ENCODE results near the gene COL18A1. TPM values are rescaled to one million over a fixed set of nuclear protein-coding genes. Genes with fewer than 3 reads are reported as not detected.
A peak's percentile ranks its signal among the peaks of the same experiment; 100 is the strongest.
"Not testable (repeated sequence)": the region's sequence is repeated elsewhere in the genome, so short reads cannot be mapped to it uniquely, and the experiment has no call there.

The COL18A1 gene
- total RNA-seq, 1 donor from 2014 or later, result 499 TPM

DNA sequence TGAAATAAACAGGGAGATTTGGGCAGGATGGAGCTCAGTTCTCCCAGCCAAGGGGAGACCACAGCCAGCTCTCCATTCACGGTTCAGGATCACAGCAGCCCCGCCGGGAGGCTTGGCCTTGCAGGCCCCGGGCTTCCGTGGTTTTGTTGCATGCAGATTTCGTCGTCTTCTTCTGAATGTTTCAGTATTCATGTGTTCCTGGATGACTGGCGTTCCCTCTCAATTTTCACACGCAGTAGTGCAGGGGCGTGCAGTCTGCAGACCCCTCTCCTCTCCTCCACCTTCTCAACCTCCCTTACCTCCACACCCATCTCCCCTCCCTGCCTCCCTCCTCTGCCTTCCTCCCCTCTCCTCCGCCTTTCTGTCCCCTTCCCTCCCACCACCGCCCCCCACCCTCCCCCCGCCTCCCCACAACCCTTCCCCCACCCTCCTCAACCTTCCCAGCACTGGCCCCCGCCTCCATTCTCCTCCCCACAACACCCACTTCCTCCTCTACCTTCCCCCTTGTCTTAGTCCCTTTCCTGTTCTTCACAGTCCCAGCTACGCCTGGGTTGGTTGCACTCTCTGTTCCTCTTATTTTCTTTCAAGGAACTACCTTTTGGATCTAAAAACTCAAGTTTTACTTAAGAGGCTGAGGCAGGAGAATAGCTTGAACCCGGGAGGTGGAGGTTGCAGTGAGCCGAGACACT, 145.7 kb downstream of the COL18A1 start:
- ATAC-seq, result no peak
- DNase-seq (ENCODE audit: low spot score), result no peak

DNA sequence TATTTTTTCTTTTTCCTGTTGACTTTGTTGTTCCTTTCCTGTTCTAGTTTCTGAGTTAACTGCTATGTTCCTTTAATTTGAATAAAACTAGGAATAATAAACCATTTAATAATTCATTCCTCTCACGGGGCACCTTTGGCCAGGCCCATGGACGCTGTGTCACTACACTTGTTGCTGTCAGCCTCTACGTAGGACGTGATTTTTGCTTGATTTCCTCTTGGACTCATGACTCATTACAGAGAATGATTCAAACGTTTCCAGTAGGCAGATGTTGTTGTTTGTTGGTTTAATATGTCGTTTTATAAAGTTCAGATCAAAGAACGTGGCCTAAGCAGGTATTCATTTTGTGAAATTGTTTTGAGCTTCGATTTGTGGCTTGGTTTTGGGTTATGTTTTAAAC, 146.4 kb downstream of the COL18A1 start:
- no peak for ATAC-seq
- no peak for DNase-seq (ENCODE audit: low spot score)

DNA sequence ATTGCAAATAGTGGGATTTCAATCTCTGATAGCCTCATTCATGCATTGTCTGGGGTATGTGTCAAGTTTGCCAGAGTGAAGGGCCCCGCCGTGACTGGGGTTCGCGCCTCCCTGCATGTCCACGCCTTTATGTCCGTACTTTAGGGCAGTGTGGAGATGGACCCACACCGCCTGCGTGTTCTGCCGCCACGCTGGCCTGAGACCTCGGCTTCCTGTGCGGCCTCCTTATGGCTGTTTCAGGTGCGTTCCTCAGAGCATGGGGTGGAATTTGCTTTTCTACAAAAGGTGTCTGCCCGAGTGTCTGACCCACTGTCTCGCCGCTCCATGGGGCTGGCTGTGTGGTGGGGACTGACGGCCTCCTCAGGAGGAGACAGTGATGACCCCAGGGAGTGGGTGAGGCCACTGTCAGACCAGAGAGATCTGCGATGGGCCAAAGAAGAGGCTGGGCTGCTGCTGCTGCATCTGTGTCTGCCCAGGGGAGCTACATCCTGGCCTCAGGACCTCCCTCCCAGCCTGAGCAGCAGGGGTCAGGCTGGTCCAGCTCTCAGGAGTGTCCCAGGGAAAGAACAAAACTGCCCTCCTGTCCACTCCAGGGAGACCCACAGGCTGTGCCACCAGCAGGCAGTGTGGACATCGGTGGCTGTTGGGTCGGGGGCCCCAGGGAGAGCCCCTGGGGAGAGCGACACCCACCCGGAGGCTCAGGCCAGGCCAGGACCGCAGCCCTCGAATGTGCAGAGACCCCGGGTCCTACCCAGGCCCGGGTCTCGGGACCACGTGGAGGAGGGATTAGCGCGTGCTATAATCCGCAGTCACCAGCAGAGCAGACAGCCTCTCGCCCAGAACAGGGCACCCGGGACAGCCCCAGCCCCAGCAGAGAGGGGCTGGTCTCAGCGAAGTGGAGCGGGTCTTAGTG, 147.1 kb downstream of the COL18A1 start:
- no peak for ATAC-seq
- DNase-seq (ENCODE audit: low spot score), result no peak

DNA sequence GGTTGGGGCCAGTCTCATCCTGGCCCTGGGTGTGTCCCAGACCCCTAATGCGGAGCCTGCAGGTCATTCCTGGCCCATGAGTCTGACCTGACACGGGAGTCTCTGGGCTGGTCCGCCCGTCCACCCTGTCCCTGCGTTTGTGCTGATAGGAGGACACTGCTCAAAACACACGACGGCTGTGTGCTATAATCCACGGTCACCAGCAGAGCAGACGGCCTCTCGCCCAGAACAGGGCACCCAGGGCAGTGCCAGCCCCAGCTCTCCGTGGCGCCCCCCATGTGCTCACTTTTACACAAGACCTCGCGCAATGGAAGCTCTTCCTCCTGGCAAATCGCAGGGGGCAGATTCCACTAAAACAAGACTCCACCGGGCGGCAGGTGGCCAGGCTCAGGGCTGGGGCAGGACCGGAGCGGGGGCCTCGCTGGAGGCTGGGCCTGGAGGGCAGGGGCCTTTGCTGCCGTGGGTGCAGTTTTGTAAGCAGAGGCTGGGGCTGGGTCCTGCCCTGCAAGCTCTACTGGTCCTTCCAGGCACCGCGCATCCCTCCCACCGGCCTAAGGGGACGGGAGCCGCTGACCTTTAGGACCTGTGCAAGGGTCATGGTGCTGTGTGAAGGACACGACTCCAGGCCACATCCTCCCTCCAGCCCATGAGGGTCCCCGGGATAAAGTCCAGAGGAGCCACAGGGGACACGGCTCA, 147.9 kb downstream of the COL18A1 start:
- ATAC-seq (no peak), DNase-seq (ENCODE audit: low spot score) (no peak)

DNA sequence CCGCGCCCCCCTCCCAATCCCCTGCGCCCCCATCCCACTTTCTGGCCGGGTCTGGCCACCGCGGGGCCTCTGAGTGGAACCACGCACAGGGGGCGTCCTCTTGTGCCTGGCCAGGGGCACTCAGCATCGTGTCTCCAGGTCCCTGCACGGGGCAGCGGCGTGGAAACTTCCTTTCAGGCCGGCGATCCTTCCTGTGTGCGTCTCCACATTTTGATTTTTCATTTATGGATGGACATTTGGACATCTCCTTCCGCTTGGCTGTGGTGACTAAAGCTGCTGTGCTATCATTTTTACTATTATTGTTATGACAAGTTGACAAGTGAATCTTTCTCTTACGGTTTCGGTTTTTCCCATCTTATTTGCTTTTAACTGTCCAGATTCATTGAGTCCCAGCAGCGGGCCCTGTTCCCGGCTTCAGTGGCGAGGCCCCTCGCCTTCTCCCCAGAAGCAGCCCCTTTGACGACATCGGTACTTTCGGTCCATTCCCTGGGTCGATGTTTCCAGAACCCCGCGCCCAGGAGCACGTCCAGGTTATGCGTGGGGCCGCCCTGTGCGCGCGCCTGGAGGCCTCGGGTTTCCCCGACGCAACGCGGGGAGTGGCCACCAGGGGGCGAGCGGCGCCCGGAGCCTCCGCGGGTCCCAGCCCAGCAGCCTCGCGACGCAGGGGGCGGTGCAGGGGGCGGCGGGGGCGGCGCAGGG, 149.7 kb downstream of the COL18A1 start:
- ATAC-seq (peak; percentile 76), DNase-seq (ENCODE audit: low spot score) (peak; percentile 94)

DNA sequence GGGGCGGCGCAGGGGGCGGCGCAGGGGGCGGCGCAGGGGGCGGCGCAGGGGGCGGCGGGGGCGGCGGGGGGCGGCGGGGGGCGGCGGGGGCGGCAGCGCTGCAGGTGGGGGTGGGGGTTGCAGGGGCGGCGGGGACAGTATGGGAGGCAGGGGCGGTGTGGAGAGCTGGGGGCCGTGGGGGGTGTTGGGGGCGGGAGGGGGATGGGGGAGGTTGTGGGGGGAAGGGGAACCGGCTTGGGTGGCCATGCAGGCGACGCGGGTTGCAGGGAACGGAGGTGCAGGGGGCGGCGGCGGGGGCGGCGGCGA, 150.2 kb downstream of the COL18A1 start:
- no peak for ATAC-seq
- no peak for DNase-seq (ENCODE audit: low spot score)

DNA sequence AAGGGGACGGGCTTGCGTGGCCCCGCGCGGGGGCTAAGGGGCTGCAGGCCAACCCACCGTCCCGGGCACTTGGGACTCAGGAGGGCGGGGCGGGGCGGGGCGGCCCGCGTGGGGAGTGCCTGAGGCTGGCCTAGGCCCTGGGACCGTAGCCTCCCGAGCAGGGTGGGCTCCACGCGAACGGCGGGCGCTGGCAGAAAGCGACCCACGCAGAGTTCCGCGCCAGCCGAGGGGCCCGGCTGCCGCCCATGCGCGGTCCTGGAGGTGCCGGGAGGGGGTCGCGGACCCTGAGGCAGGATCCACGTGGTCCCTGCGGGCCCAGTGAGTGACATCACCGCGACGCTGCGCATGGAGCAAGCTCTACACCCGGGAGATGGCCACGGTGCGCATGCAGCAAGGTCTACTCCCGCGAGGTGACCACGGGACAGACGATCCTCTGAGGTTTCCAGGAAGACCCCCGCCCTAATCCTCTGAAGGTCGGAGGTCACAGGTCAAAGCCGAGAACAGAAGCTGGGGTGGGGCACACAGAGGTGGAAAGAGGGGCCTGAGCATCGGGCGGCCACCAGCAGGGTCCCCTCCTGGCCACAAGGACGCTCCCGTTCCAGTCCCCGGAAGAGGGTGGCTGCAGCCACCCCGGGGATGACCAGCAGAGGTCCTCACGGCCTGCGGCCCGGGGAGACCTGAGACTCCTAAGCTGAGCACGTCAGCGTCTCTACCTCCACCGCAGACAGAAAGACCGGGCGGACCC, 150.8 kb downstream of the COL18A1 start:
- DNase-seq (ENCODE audit: low spot score), result peak; percentile 88
- peak; percentile 81 for ATAC-seq

DNA sequence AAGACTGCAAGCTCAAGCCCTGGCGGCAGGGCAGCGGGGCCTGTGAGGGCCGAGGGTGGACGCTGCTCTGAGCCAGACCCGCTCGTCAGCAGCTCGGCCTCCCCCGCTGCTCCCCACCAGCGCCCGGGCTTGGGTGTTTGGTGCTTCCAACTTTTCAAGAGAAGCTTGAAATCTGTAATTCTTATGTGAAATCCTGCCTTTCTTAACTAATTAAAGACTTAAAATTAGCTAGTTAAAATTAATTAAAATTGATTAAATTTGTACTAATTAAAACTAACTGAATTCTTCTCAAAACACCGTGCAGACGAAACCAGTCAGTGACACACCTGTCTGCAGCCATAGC, 151.3 kb downstream of the COL18A1 start:
- ATAC-seq, result no peak
- no peak for DNase-seq (ENCODE audit: low spot score)

DNA sequence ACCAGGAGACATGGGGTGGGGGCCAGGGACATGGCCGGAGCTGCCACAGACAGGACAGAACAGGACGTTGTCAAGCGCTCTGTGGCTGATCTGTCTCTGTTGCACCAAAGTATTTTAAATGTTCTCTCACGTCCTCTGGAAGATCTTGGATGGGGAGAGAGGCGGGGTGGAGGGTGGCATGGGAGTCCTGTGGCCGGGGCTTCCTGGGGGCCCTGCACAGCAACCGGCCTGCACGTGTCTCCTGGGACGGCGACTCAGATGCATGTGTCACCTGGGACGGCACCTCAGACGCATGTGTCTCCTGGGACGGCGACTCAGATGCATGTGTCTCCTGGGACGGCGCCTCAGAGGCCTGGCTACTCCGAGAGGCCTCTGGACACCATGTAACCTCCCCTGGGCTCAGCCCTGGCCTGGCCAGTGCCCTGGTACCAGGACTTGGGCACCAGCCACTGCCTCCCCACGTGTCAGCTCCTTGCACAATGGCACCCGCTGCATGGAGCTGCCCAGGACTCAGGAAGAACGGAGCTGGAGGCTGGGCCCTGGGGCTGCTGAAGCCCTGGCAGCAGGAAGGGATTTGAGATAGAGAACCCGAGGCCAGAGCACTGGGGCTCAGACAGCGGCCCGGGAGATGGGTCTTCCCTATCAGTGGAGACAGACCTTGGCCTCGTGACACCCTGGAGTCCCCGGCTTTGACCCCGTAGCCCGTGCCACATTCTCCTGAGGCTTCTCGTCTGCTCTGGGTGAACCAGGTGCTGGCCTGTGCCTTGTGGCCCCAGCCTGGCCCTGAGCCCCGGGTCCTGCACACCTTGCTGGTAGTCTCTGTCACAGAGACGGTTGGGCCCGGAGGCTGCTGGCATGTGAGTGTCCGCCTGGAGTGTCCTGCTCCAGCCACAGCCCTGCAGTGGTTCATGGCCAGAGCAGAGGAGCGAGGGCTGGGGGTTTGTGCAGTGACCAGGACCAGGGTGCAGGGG, 152.0 kb downstream of the COL18A1 start:
- DNase-seq (ENCODE audit: low spot score) (peak; percentile 92), ATAC-seq (peak; percentile 65)

DNA sequence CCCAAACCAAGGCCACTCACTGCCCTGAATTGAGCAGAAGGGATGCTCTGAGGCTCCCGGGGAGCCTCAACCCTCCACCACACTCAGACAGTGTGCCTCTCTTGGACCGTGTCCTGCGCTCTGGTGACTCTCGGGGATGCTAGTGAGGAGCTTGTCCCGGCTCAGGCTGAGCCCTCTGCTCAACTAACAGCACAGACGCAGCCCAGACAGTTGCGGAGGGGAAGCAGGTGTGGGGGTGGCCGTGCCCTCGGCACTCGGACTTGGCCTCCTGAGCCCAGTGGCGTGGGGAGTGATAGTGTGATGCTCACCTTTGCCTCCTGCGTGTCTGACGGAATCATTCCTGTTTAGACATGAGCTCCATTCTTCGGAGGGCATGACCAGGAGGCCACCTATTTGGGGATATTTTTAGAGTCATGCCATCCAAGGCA, 152.7 kb downstream of the COL18A1 start:
- no peak for ATAC-seq

DNA sequence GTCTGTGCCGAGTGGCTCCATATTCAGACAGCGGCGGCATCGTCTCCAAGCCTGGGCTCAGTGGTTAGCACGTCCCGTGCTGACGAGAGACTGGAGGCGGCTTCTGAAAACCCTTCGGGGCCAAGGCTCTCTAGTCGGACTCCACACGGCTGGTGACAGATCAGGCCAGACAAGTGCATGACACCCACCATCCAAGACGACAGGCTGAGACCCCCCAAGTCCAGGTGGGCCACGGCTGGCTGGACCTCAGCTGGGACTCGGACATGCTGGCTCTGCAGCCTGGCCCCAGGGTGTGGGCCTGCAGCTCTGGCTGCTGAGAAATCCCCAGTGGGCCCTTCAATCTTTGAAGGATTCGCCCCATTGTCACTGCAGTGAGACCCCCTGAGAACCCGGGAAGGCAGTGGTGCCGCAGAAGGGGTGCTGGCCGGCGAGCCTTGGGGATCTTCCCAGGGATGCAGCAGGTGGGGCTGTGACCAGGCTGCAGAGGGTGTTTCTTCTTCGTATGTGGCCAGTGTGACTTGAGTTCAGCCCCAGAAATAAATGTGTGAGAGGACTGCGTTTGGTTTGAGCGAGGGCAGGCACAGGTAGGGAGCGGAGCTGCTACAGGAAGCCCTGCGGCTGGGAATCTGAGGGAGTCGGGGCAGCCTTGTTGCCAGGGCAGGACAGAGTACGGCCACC, 153.2 kb downstream of the COL18A1 start:
- DNase-seq (ENCODE audit: low spot score), result peak; percentile 33

More for the DNA sequence above, 152.7 kb downstream of the COL18A1 start:
- no peak for DNase-seq (ENCODE audit: low spot score)

DNA sequence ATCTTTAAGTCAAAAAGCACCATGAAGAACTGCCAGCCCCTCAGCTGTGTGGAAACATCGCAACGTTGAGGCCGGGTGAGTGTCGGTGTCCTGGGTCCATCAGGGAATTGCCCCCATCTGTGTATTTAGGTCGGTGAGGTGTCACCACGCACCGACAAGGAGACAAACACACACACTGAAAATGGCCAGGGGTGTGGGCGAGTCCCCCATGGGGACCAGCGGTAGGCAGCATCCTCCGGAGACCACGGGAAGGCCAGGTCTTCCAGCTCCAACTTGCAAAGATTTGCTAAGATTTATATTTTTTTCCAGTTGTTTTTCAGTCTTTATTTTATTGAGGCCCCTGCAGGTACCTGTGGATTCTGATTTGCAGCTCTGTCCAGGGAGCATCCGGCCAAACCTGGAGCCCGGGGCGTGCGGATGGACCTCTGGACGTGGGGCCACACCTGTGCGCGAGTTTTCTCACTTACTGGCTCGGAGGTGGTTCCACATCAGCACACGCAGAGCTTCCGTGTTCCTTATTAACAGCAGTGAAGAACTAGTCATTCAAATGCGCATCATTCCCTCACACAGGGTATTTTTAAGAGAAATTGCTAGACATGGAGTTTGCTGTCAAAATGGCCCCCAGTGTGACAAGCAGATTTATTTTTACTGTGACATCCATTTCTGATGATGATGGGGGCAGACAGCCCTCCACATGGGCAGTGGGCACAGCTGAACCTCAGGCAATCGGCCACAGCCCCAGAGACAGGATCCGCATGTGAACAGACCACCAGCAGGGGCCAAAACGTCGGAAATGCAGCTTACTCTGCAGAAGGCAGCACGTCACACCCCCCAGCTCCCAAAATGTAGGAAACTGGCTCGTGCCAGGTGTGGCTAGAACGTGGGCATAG, 154.5 kb downstream of the COL18A1 start:
- DNase-seq (ENCODE audit: low spot score) (peak; percentile 41), ATAC-seq (no peak)

More for the DNA sequence above, 153.2 kb downstream of the COL18A1 start:
- ATAC-seq, result no peak

DNA sequence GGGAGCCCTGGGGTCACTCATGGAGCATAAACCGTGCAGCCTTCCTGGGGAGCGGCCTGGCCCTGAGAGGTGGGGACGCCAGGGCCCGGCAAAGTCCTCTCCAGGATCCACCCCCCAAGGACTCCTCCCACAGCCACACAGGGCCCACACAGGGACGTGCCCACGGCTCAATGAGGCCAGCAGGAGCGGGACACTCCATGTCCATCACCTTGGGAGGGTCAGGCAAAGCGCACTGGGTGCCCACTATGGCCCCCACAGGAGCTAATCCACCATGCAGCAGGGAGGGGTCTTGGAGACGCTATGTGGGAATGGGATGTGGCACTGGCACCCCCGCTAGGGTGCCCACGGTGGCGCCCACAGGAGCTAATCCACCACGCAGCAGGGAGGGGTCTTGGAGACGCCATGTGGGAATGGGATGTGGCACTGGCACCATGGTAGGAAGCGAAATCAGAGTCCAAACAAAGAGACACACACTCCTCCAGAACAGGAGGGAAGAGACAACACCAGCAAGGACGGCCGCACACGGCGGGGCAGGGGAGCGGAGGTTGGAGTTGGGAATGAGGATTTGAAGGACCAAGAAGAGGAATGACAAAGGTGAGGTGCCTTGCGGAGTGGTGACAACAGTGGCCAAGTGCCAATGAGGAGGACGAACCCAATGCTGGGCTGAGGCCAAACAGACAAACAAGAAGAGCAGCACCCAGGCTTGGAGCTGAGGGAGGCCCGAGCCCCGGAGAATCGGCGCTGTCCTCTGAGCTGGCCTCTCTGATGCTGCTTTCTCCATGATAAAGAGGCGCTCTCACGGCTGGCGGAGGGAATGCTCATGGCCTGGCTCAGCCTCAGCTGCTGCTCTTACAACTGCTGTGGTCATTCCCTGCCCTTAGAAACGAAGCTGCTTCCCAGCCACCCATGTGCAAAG, 155.4 kb downstream of the COL18A1 start:
- DNase-seq (ENCODE audit: low spot score) (peak; percentile 39), ATAC-seq (no peak)

DNA sequence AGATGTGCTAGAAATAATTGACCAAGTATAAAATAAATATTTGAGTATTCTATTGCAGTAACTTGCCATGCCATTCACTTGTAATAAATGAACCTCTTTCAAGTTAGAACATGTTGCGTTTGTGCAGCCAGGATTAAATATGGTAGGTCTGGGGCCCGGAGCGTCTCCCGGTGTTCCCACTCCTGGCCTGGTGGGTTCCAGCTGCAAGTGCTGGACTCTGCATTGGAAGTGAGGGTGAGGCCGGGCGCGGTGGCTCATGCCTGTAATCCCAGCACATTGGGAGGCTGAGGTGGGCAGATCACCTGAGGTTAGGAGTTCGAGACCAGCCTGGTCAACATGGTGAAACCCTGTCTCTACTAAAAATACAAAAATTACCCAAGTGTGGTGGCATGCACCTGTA, 156.3 kb downstream of the COL18A1 start:
- peak; percentile 43 for DNase-seq (ENCODE audit: low spot score)
- ATAC-seq, result not testable (repeated sequence)

DNA sequence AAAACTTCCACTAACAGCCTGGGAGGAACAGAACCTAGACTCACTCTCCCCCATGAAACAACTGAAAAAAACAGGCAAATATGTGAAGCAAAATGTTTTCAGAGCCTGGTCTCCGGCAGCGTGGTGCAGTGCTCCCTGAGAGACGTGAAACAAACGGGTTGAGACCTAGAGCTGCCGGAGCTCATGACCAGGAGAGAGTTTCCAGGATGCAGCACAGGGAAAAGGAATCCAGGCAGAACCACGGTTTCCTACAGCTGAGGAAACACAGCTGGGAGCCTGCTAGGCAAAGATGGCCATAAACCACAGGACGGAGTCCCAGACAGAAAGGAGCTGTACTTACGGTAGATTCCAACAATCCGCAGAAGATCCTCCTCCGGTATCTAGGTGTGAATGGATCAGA, 157.4 kb downstream of the COL18A1 start:
- no peak for ATAC-seq
- DNase-seq (ENCODE audit: low spot score), result no peak

DNA sequence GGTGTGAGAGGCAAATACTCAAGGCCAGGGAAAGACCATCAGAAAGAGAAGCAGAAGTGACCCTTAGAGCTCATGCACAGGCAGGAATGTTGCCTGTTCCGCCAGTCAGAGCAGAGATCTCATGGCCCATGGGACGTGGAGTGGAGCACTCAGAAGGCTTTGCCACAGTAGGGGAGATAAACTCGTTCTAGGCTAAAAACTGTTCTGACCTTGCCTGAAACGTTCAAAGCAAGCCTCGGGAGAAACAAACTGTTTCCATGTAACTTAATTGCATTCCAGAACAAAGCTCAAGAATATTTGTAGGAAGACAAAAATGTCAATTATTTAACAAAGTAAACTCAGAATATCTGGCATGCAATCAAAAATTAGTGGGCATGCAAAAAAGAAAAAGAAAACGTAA, 158.0 kb downstream of the COL18A1 start:
- ATAC-seq (no peak), DNase-seq (ENCODE audit: low spot score) (no peak)

Measured in left lobe of liver (tissue), 2 donors.